WI38 (cell line): ENCODE measurements around the gene C2orf76.

Experiments
- H3K4me3 ChIP-seq: 2 replicates; pipeline ENCODE4 v1.5.1; 2011; ENCODE audit warnings: low read depth, mild to moderate bottlenecking, control low read depth, low read length
- CTCF ChIP-seq: IDR thresholded peaks from 2 replicates; pipeline ENCODE4 v1.5.1; 2012; ENCODE audit warnings: low read depth, mild to moderate bottlenecking, control low read depth, low read length

C2orf76 gene

GRCh38 chr2:119267604-119268003 is 99.0 kb downstream of the C2orf76 start:
- TF ChIP-seq CTCF = no peak

GRCh38 chr2:119266091-119266589 is 100.5 kb downstream of the C2orf76 start:
- H3K4me3 ChIP-seq = no peak overlapping the region
- TF ChIP-seq CTCF = no peak

More at GRCh38 chr2:119267604-119268003, 99.0 kb downstream of the C2orf76 start:
- H3K4me3 ChIP-seq = no peak overlapping the region

GRCh38 chr2:119265693-119266066 is 101.0 kb downstream of the C2orf76 start:
- H3K4me3 ChIP-seq = no peak overlapping the region

GRCh38 chr2:119264781-119265692 is 101.6 kb downstream of the C2orf76 start:
- TF ChIP-seq CTCF = peak; percentile 77
- H3K4me3 ChIP-seq = no peak overlapping the region

More at GRCh38 chr2:119265693-119266066, 101.0 kb downstream of the C2orf76 start:
- no peak for TF ChIP-seq CTCF

GRCh38 chr2:119263656-119264055 is 103.0 kb downstream of the C2orf76 start:
- no peak for TF ChIP-seq CTCF
- no peak overlapping the region for H3K4me3 ChIP-seq

- TF ChIP-seq CTCF = no peak
- H3K4me3 ChIP-seq = no peak overlapping the region
These were observed 103.6 kb downstream of the C2orf76 start for GRCh38 chr2:119263025-119263424.
